ENCODE measurements around the gene DAAM2.

- no peak for TF ChIP-seq EP300 (IDR thresholded peaks at IDR 0.05)
- TF ChIP-seq POLR2AphosphoS5 (IDR thresholded peaks at IDR 0.05), result no peak
Measured at GRCh38 chr6:39835821-39836295, 43.7 kb downstream of the DAAM2 start.
